ENCODE results near the gene ARL4A.

DNA sequence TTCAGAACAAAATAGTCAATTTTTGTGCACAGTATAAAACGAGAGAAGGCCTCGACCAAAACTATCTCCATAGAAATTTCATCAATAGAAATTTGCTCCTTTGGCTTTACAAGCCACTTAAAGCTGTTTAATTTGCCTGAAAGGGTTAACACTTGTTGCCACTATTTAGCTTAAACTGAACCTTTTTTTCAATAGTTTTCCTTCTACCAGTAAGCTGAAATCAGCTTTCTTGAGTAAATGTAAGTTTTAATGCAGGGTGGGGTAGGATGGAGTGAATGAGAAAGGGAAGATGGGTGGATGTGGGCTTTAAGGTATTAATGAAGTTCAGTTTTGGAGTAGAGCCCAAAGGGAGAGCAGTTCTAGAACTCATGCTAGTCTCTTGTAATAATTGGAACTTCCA is 39.5 kb downstream of the ARL4A start:
- TF ChIP-seq POLR2AphosphoS5 (IDR thresholded peaks at IDR 0.05; ENCODE audit: low read depth, low read length), result no peak
- TF ChIP-seq, protein P1, sequence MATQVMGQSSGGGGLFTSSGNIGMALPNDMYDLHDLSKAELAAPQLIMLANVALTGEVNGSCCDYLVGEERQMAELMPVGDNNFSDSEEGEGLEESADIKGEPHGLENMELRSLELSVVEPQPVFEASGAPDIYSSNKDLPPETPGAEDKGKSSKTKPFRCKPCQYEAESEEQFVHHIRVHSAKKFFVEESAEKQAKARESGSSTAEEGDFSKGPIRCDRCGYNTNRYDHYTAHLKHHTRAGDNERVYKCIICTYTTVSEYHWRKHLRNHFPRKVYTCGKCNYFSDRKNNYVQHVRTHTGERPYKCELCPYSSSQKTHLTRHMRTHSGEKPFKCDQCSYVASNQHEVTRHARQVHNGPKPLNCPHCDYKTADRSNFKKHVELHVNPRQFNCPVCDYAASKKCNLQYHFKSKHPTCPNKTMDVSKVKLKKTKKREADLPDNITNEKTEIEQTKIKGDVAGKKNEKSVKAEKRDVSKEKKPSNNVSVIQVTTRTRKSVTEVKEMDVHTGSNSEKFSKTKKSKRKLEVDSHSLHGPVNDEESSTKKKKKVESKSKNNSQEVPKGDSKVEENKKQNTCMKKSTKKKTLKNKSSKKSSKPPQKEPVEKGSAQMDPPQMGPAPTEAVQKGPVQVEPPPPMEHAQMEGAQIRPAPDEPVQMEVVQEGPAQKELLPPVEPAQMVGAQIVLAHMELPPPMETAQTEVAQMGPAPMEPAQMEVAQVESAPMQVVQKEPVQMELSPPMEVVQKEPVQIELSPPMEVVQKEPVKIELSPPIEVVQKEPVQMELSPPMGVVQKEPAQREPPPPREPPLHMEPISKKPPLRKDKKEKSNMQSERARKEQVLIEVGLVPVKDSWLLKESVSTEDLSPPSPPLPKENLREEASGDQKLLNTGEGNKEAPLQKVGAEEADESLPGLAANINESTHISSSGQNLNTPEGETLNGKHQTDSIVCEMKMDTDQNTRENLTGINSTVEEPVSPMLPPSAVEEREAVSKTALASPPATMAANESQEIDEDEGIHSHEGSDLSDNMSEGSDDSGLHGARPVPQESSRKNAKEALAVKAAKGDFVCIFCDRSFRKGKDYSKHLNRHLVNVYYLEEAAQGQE (IDR thresholded peaks at IDR 0.05; ENCODE audit: insufficient read depth in 1 of 2, low read depth in 2 of 2, low read length in 2 of 2), result no peak
